SK-N-SH (cell line): ENCODE measurements around the gene PALLD. TPM values are rescaled to one million over a fixed set of nuclear protein-coding genes. Genes with fewer than 3 reads are reported as not detected.

Experiments used
- CTCF ChIA-PET: fragments of 300-600, 350-600 bp; formaldehyde crosslinking; extraction: SDS; loops from one replicate; lab custom pipeline; 2021; lab: Yijun Ruan, JAX
- POLR2A ChIA-PET: fragments of 350-600 bp; sonication (Branson Sonifier 250); formaldehyde crosslinking; extraction: SDS; loops from one replicate; lab custom pipeline; 2020; ENCODE audit warnings: antibody characterized with exemption, inconsistent platforms; lab: Yijun Ruan, JAX
- DNase-seq: peaks from one replicate; pipeline ENCODE4 v3.0.0; 2012
- H2AFZ ChIP-seq: fragments of 200-600 bp; sonication (generic); 2 replicates; pipeline ENCODE4 v1.8.1; 2016; ENCODE audit warnings: antibody characterized with exemption, mild to moderate bottlenecking, low read depth
- H3F3A ChIP-seq: fragments of 200-600 bp; sonication (generic); replicated peaks from 2 replicates; pipeline ENCODE3; 2016; ENCODE audit warnings: antibody characterized with exemption, mild to moderate bottlenecking; ENCODE audit not compliant: insufficient read depth
- H3K27ac ChIP-seq, 2 experiments: fragments of 200-500 bp in 1 of 2; fragments of 200-600 bp in 1 of 2; sonication (Bioruptor generic) in 1 of 2; sonication (generic), shearing (Covaris generic) in 1 of 2; 2 replicates each; pipeline versions ENCODE4 v1.5.1 to v1.6.1; 2014 to 2016; ENCODE audit warnings: low read depth in 2 of 2, inconsistent platforms in 1 of 2, low read length in 1 of 2, mild to moderate bottlenecking in 1 of 2, mixed read lengths in 1 of 2
- H3K27me3 ChIP-seq: fragments of 200-600 bp; sonication (generic), shearing (Covaris generic); 2 replicates; pipeline ENCODE4 v1.6.1; 2016; ENCODE audit warnings: mixed run types; ENCODE audit not compliant: insufficient read depth
- H3K36me3 ChIP-seq, 2 experiments: fragments of 200-500 bp in 1 of 2; fragments of 200-600 bp in 1 of 2; sonication (Bioruptor generic) in 1 of 2; sonication (generic) in 1 of 2; replicated peaks in 1 of 2; 2 replicates each; pipeline versions ENCODE3 to v1.5.1; 2014 to 2016; ENCODE audit warnings: low read length in 1 of 2, mild to moderate bottlenecking in 1 of 2; ENCODE audit not compliant: insufficient read depth in 2 of 2, control insufficient read depth in 1 of 2
- H3K4me1 ChIP-seq, 2 experiments: fragments of 200-500 bp in 1 of 2; fragments of 200-600 bp in 1 of 2; sonication (Bioruptor generic) in 1 of 2; sonication (generic), shearing (Covaris generic) in 1 of 2; 2 replicates each; pipeline versions ENCODE4 v1.5.1 to v1.6.1; 2014 to 2016; ENCODE audit warnings: low read depth in 1 of 2, low read length in 1 of 2, mixed run types in 1 of 2; ENCODE audit not compliant: insufficient read depth in 2 of 2, control insufficient read depth in 1 of 2
- H3K4me2 ChIP-seq: fragments of 200-600 bp; sonication (generic), shearing (Covaris generic); 2 replicates; pipeline ENCODE4 v1.6.1; 2017; ENCODE audit warnings: mixed run types
- H3K4me3 ChIP-seq, 2 experiments: fragments of 200-500 bp in 1 of 2; fragments of 200-600 bp in 1 of 2; sonication (Bioruptor generic) in 1 of 2; sonication (generic), shearing (Covaris generic) in 1 of 2; 2 replicates each; pipeline versions ENCODE4 v1.5.1 to v1.8.1; 2014 to 2016; ENCODE audit warnings: low read depth in 2 of 2, inconsistent platforms in 1 of 2, low read length in 1 of 2, mild to moderate bottlenecking in 1 of 2, mixed read lengths in 1 of 2, moderate library complexity in 1 of 2
- H3K79me2 ChIP-seq: fragments of 200-600 bp; sonication (generic); 2 replicates; pipeline ENCODE4 v1.8.1; 2017; ENCODE audit warnings: mild to moderate bottlenecking; ENCODE audit not compliant: insufficient read depth
- H3K9ac ChIP-seq: fragments of 200-600 bp; sonication (generic); 2 replicates; pipeline ENCODE4 v1.6.1; 2017; ENCODE audit warnings: mixed run types
- H3K9me2 ChIP-seq: fragments of 200-600 bp; sonication (generic); 2 replicates; pipeline ENCODE4 v1.6.1; 2017; ENCODE audit warnings: mixed run types
- H3K9me3 ChIP-seq: fragments of 200-600 bp; sonication (generic); 2 replicates; pipeline ENCODE4 v1.6.1; 2017; ENCODE audit warnings: mixed run types, mild to moderate bottlenecking, moderate library complexity
- H4K20me1 ChIP-seq: fragments of 200-600 bp; sonication (generic); 2 replicates; pipeline ENCODE4 v1.6.1; 2017; ENCODE audit warnings: mild to moderate bottlenecking, mixed run types; ENCODE audit not compliant: insufficient read depth
- FOSL2 ChIP-seq: IDR thresholded peaks from 2 replicates; pipeline ENCODE4 v1.4.0; 2012; ENCODE audit warnings: low read depth, mild to moderate bottlenecking, moderate library complexity, borderline replicate concordance
- NRF1 ChIP-seq: IDR thresholded peaks from 2 replicates; pipeline ENCODE4 v1.6.1; 2012; ENCODE audit warnings: low read depth, mild to moderate bottlenecking, low read length
- PBX3 ChIP-seq: IDR thresholded peaks from 2 replicates; pipeline ENCODE4; 2012
- RAD21 ChIP-seq: IDR thresholded peaks from 2 replicates; pipeline ENCODE4 v1.6.1; 2012; ENCODE audit warnings: mild to moderate bottlenecking, low read length
- TAF1 ChIP-seq: IDR thresholded peaks from 2 replicates; pipeline ENCODE4 v1.6.1; 2012; ENCODE audit warnings: low read depth, mild to moderate bottlenecking, low read length, moderate library complexity, borderline replicate concordance
- TCF12 ChIP-seq: IDR thresholded peaks from 2 replicates; pipeline ENCODE4 v1.4.0; 2012
- ZBTB33 ChIP-seq: IDR thresholded peaks from 2 replicates; pipeline ENCODE4 v1.4.0; 2012; ENCODE audit warnings: low read depth, borderline replicate concordance
- WGBS: methylation state at CpG from one replicate; pipeline ENCODE4 v1.1.6; 2017; ENCODE audit warnings: low lambda C conversion rate; 5-methylcytosine and 5-hydroxymethylcytosine counted together
- polyA plus RNA-seq, 3 experiments: library from polyadenylated mRNA; depleted of rRNA; stranded (reverse); fragments of >200 nt; gene quantifications; 2 replicates each; pipeline ENCODE4 v1.2.3, GENCODE V29; 2012

PALLD gene
- polyA plus RNA-seq, 1 of the 3 experiments (the other 2 are of a cell fraction): 33.0 TPM

- TF ChIP-seq RAD21 (no peak), PBX3 (no peak), TCF12 (no peak), ZBTB33 (no peak), NRF1 (no peak)
- Histone ChIP-seq H3K9me3 (no peaks in the 10 kb centered on the region), H3K9me2 (no peaks in the 10 kb centered on the region), H3K4me3 (no peak overlapping the region), H3K4me1 (no peaks in the 10 kb centered on the region; a peak in 1 of 4 replicates), H4K20me1 (no peaks in the 10 kb centered on the region), H2AFZ (no peak overlapping the region), H3K36me3 (no peaks in the 10 kb centered on the region), H3K27me3 (no peaks in the 10 kb centered on the region), H3K27ac (no peak overlapping the region), H3K79me2 (no peaks in the 10 kb centered on the region), H3F3A (peaks cover 11% of the 10 kb centered on the region), H3K4me2 (no peak overlapping the region), H3K9ac (no peak overlapping the region)
- WGBS: 90% methylated on average over 1 of the region's 1 CpG
- ChIA-PET CTCF (interaction anchor here (1.6 kb wide), 1 partner anchor 15 kb away, joined by 3 read pairs; no protein-coding TSS in a partner anchor), POLR2A (no interaction called here)
- DNase-seq: no peak
These were observed 252.0 kb downstream of the PALLD start for GRCh38 chr4:168748807-168749206.

DNA sequence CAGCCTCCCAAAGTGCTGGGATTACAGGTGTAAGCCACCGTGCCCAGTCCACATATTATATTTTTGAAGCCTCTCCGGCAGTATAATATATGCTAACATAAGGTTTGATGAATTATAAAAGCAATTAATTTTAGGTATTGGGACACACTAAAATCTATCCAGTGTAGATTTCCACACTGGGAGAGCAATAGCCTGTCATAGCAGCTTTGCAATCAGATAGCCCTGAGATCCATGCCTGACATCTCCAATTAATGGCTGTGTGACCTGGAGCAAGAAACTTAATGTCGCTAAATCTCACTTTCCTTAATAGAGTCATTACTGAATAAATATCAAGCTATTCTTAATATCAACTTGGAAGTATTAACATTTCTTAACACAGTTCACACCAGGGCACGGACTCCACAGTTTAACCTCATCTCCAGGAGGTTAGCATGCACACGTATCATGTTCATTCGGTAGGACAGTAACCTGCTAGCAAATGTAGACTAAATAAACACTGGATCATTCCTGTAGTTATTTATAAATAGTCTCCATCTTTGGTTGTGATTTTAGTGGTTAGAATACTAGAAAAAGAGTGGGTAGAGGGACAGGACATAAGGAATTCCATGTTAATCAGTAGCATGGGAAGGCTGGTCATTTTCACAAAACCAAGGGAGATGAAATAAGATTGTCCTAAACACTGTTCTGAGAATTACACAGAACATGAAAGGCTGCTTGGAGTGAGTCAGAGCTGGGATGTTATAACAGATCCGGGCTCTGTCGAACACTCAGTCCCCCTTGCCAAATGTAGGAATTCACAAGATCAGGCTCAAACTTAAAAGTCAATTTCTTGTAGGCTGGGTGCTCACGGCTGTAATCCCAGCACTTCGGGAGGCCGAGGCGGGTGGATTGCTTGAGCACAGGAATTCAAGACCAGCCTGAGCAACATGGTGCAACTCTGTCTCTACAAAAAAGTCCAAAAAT lies 254.7 kb downstream of the PALLD start:
- no peak overlapping the region for H3K4me2 ChIP-seq
- H3K36me3 ChIP-seq: no peaks in the 10 kb centered on the region
- ChIA-PET POLR2A (no interaction called here), CTCF (no interaction called here)
- DNase-seq: no peak
- peaks cover 21% of the 10 kb centered on the region for H3F3A ChIP-seq
- TF ChIP-seq TAF1: no peak
- TF ChIP-seq ZBTB33: no peak
- TF ChIP-seq FOSL2: peak; percentile 21; the same call in 1 of the 2 replicates
- H3K9me2 ChIP-seq: no peaks in the 10 kb centered on the region
- H3K9ac ChIP-seq: no peak overlapping the region
- H3K27me3 ChIP-seq: no peaks in the 10 kb centered on the region
- H3K9me3 ChIP-seq: no peaks in the 10 kb centered on the region
- H3K4me1 ChIP-seq: peaks cover 0 to 10% of the 10 kb centered on the region in 2 experiments; a peak in 2 of 4 replicates
- H3K79me2 ChIP-seq: no peaks in the 10 kb centered on the region
- H3K4me3 ChIP-seq: no peak overlapping the region
- H3K27ac ChIP-seq: peak overlapping the region in 1 of 2 experiments; percentile 53; a peak in 2 of 4 replicates
- 81% methylated on average over 8 of the region's 12 CpGs for WGBS
- H2AFZ ChIP-seq: no peak overlapping the region
- H4K20me1 ChIP-seq: no peaks in the 10 kb centered on the region
